Panc1 (cell line): ENCODE results near the gene ZNF490. TPM values are rescaled to one million over a fixed set of nuclear protein-coding genes. Genes with fewer than 3 reads are reported as not detected.

ENCODE experiments used
- ATAC-seq: fragments of 200-7000 bp; cut with Tn5 transposase; 2 replicates; pipeline ENCODE4 v1.9.1; 2020; ENCODE audit warnings: mild to moderate bottlenecking, moderate library complexity
- BruUV-seq: library from RNA; stranded (reverse); fragments of 400-500 nt; replicated peaks from 2 replicates; lab custom pipeline; 2021; lab: Mats Ljungman, UMichigan
- CTCF ChIA-PET: fragments of 300-600 bp; sonication (Branson Sonifier 250); formaldehyde crosslinking; loops from one replicate; lab custom pipeline; 2022; ENCODE audit warnings: antibody characterized with exemption; lab: Charles Lee
- POLR2A ChIA-PET: fragments of 300-600 bp; sonication (Branson Sonifier 250); formaldehyde crosslinking; loops from one replicate; lab custom pipeline; 2022; ENCODE audit warnings: antibody characterized with exemption; lab: Charles Lee
- DNase-seq: peaks from one replicate; pipeline ENCODE4 v3.0.0-alpha.2; 2010; ENCODE audit warnings: low read depth, low spot score
- H3K27ac ChIP-seq: 2 replicates; pipeline ENCODE4 v1.5.1; 2011; ENCODE audit warnings: mild to moderate bottlenecking, low read length, inconsistent platforms
- H3K27me3 ChIP-seq: fragments of 200-500 bp; sonication (Bioruptor generic); 2 replicates; pipeline ENCODE4 v1.6.0; 2014; ENCODE audit warnings: low read length, inconsistent platforms; ENCODE audit not compliant: control insufficient read depth, insufficient read depth
- H3K36me3 ChIP-seq: fragments of 200-500 bp; sonication (Bioruptor generic); 2 replicates; pipeline ENCODE4 v1.5.1; 2014; ENCODE audit warnings: inconsistent platforms, mild to moderate bottlenecking, low read length, moderate library complexity; ENCODE audit not compliant: control insufficient read depth, insufficient read depth
- H3K4me1 ChIP-seq: 2 replicates; pipeline ENCODE4 v1.5.1; 2011; ENCODE audit warnings: inconsistent platforms, mild to moderate bottlenecking, low read length, moderate library complexity; ENCODE audit not compliant: control insufficient read depth, insufficient read depth
- H3K4me3 ChIP-seq, 2 experiments: 2 replicates each; pipeline ENCODE4 v1.5.1; 2011 to 2012; ENCODE audit warnings: low read depth in 2 of 2, low read length in 2 of 2, mild to moderate bottlenecking in 2 of 2, inconsistent platforms in 1 of 2, moderate library complexity in 1 of 2
- H3K9me3 ChIP-seq: fragments of 200-500 bp; sonication (Bioruptor generic); 2 replicates; pipeline ENCODE4 v1.5.1; 2014; ENCODE audit warnings: low read depth, mild to moderate bottlenecking, inconsistent platforms, low read length, moderate library complexity; ENCODE audit not compliant: control insufficient read depth, insufficient read depth
- POLR2AphosphoS5 ChIP-seq: IDR thresholded peaks from 2 replicates; pipeline ENCODE4 v1.6.1; 2012; ENCODE audit warnings: mild to moderate bottlenecking, low read depth, low read length, moderate library complexity
- SIN3A ChIP-seq: IDR thresholded peaks from 2 replicates; pipeline ENCODE4 v1.6.1; 2012; ENCODE audit warnings: low read depth, mild to moderate bottlenecking, low read length, moderate library complexity, borderline replicate concordance; ENCODE audit not compliant: insufficient read depth
- TCF7L2 ChIP-seq: IDR thresholded peaks from 2 replicates; pipeline ENCODE4 v1.6.1; 2011; ENCODE audit warnings: mild to moderate bottlenecking, low read depth, low read length, inconsistent platforms
- in situ Hi-C: cut with HindIII; loops from 2 replicates; pipeline ENCODE4 v1.10.0; 2016; ENCODE audit warnings: low sequenced_read_pairs, low pct_unique_long_range_greater_than_20kb
- intact Hi-C: fragments of 100-400 bp; cut with micrococcal nuclease; formaldehyde crosslinking; loops from one replicate; pipeline ENCODE4 v1.10.0; 2022; ENCODE audit not compliant: unreplicated experiment
- total RNA-seq: library from RNA; stranded (reverse); gene quantifications from one replicate; pipeline ENCODE4 v1.2.1, GENCODE V29; 2021; ENCODE audit not compliant: unreplicated experiment
- TF ChIP-seq, protein P1 (sequence below), 2 experiments: IDR thresholded peaks; 2 replicates each; pipeline ENCODE4 v1.6.1; 2011 to 2012; ENCODE audit warnings: low read depth in 2 of 2, control low read depth in 1 of 2, low read length in 1 of 2, mild to moderate bottlenecking in 1 of 2, moderate library complexity in 1 of 2; ENCODE audit not compliant: insufficient read depth in 1 of 2
- TF ChIP-seq, protein P2 (sequence below): fragments of 450-650 bp; IDR thresholded peaks from 2 replicates; pipeline ENCODE4 v1.5.1; 2017; ENCODE audit warnings: mild to moderate bottlenecking

ZNF490 gene
- total RNA-seq, 1 experiment from 2014 or later: 7.0 TPM

DNA sequence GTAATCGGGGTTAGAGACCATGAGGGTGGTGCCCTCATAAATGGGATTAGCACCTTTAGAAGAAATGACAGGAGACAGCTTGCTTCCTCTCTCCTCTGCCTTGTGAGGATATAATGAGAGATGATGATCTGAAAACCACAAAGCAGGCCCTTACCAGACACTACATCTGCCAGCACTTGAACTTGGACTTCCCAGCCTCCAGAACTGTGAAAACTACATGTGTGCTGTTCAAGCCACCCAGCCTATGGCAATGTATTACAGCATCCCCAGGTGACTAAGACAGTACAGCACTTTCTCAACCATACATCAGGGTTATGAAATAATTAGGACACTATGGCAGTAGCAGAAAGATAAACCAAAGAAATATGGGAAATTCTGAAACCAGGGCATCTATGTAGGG lies 66.8 kb downstream of the ZNF490 start:
- no peaks in the 10 kb centered on the region for H3K4me1 ChIP-seq
- no peaks in the 10 kb centered on the region for H3K27me3 ChIP-seq
- no peak for DNase-seq
- TF ChIP-seq, protein P1, sequence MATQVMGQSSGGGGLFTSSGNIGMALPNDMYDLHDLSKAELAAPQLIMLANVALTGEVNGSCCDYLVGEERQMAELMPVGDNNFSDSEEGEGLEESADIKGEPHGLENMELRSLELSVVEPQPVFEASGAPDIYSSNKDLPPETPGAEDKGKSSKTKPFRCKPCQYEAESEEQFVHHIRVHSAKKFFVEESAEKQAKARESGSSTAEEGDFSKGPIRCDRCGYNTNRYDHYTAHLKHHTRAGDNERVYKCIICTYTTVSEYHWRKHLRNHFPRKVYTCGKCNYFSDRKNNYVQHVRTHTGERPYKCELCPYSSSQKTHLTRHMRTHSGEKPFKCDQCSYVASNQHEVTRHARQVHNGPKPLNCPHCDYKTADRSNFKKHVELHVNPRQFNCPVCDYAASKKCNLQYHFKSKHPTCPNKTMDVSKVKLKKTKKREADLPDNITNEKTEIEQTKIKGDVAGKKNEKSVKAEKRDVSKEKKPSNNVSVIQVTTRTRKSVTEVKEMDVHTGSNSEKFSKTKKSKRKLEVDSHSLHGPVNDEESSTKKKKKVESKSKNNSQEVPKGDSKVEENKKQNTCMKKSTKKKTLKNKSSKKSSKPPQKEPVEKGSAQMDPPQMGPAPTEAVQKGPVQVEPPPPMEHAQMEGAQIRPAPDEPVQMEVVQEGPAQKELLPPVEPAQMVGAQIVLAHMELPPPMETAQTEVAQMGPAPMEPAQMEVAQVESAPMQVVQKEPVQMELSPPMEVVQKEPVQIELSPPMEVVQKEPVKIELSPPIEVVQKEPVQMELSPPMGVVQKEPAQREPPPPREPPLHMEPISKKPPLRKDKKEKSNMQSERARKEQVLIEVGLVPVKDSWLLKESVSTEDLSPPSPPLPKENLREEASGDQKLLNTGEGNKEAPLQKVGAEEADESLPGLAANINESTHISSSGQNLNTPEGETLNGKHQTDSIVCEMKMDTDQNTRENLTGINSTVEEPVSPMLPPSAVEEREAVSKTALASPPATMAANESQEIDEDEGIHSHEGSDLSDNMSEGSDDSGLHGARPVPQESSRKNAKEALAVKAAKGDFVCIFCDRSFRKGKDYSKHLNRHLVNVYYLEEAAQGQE (IDR thresholded peaks at IDR 0.05; ENCODE audit: insufficient read depth in 1 of 2, low read depth in 2 of 2, low read length in 1 of 2): no peak
- no peak for TF ChIP-seq POLR2AphosphoS5
- no peak for TF ChIP-seq TCF7L2
- TF ChIP-seq SIN3A: no peak
- TF ChIP-seq, protein P2, sequence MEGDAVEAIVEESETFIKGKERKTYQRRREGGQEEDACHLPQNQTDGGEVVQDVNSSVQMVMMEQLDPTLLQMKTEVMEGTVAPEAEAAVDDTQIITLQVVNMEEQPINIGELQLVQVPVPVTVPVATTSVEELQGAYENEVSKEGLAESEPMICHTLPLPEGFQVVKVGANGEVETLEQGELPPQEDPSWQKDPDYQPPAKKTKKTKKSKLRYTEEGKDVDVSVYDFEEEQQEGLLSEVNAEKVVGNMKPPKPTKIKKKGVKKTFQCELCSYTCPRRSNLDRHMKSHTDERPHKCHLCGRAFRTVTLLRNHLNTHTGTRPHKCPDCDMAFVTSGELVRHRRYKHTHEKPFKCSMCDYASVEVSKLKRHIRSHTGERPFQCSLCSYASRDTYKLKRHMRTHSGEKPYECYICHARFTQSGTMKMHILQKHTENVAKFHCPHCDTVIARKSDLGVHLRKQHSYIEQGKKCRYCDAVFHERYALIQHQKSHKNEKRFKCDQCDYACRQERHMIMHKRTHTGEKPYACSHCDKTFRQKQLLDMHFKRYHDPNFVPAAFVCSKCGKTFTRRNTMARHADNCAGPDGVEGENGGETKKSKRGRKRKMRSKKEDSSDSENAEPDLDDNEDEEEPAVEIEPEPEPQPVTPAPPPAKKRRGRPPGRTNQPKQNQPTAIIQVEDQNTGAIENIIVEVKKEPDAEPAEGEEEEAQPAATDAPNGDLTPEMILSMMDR: no peak
- no TSS peak for BruUV-seq
- H3K4me3 ChIP-seq: no peak overlapping the region
- ChIA-PET CTCF (interaction anchor here (0.6 kb wide), 1 partner anchor 311 kb away, joined by 3 read pairs; no protein-coding TSS in a partner anchor), POLR2A (no interaction called here)
- no peaks in the 10 kb centered on the region for H3K36me3 ChIP-seq
- H3K9me3 ChIP-seq: no peaks in the 10 kb centered on the region
- intact Hi-C loops (no loop called here), in situ Hi-C loops (no loop called here)
- no peak for ATAC-seq
- no peak overlapping the region for H3K27ac ChIP-seq

Other genes with a start within 250 kb of the ZNF490 start
- gene ZNF442, start 245.1 kb downstream of the ZNF490 start, total RNA-seq: 2.5 TPM
- 4.5 TPM for gene ZNF799, start 209.5 kb downstream of the ZNF490 start, total RNA-seq
- gene ZNF443, start 169.8 kb downstream of the ZNF490 start, total RNA-seq: 6.0 TPM
- gene ZNF709, start 126.0 kb downstream of the ZNF490 start, total RNA-seq: 4.0 TPM
- 5.7 TPM for gene ZNF564, start 59.3 kb downstream of the ZNF490 start, total RNA-seq
- 19.0 TPM for gene ZNF791, start 107 bp upstream of the ZNF490 start, total RNA-seq
- gene MAN2B1, start 55.9 kb upstream of the ZNF490 start, total RNA-seq: 43.0 TPM
- 10.8 TPM for gene WDR83, start 56.0 kb upstream of the ZNF490 start, total RNA-seq
- 76.9 TPM for gene DHPS, start 71.1 kb upstream of the ZNF490 start, total RNA-seq
- gene GNG14, start 77.2 kb upstream of the ZNF490 start, total RNA-seq: not detected
- 12.4 TPM for gene FBXW9, start 85.8 kb upstream of the ZNF490 start, total RNA-seq
- 83.3 TPM for gene TNPO2, start 113.1 kb upstream of the ZNF490 start, total RNA-seq
- 143 TPM for gene TRIR, start 123.9 kb upstream of the ZNF490 start, total RNA-seq
- gene GET3, start 126.7 kb upstream of the ZNF490 start, total RNA-seq: 69.9 TPM
- not detected for gene BEST2, start 141.0 kb upstream of the ZNF490 start, total RNA-seq
- gene HOOK2, start 164.7 kb upstream of the ZNF490 start, total RNA-seq: 14.3 TPM
- 49.7 TPM for gene JUNB, start 180.7 kb upstream of the ZNF490 start, total RNA-seq
- 61.0 TPM for gene PRDX2, start 191.0 kb upstream of the ZNF490 start, total RNA-seq
- 24.8 TPM for gene THSD8, start 191.3 kb upstream of the ZNF490 start, total RNA-seq
- 44.9 TPM for gene RNASEH2A, start 195.8 kb upstream of the ZNF490 start, total RNA-seq
- gene RTBDN, start 223.8 kb upstream of the ZNF490 start, total RNA-seq: 2.4 TPM
- gene MAST1, start 227.7 kb upstream of the ZNF490 start, total RNA-seq: 3.1 TPM